T-cell (primary cell): ENCODE measurements around the gene NFX1. TPM values are rescaled to one million over a fixed set of nuclear protein-coding genes. Genes with fewer than 3 reads are reported as not detected.
A peak's percentile ranks its signal among the peaks of the same experiment; 100 is the strongest.

ENCODE experiments used
- ATAC-seq, 4 experiments: fragments of 200-7000 bp in 3 of 4; fragments of 150-1000 bp in 1 of 4; cut with Tn5 transposase; replicated peaks in 1 of 4; 1 replicate in 3 of 4; 2 replicates in 1 of 4; pipeline ENCODE4 v1.10.0; 2021; ENCODE audit warnings: moderate library complexity in 3 of 4, mild to moderate bottlenecking in 2 of 4, moderate number of reproducible peaks in 1 of 4
- CTCF ChIA-PET, 2 donors: fragments of 300-600 bp; sonication (Branson Sonifier 250); formaldehyde crosslinking; loops; one replicate each; lab custom pipeline; 2022; ENCODE audit warnings: antibody characterized with exemption in 2 of 2; lab: Charles Lee
- POLR2A ChIA-PET, 2 donors: fragments of 300-600 bp; sonication (Branson Sonifier 250); formaldehyde crosslinking; loops; one replicate each; lab custom pipeline; 2022; ENCODE audit warnings: antibody characterized with exemption in 2 of 2; lab: Charles Lee
- DNase-seq, 35 experiments: peaks; one replicate each; pipeline versions ENCODE4 v3.0.0 to v3.0.0-alpha.2; 2013 to 2023
- H3K27ac ChIP-seq: one replicate; pipeline ENCODE4 v1.5.1; 2013; ENCODE audit warnings: low read length
- H3K27me3 ChIP-seq, 2 experiments: replicated peaks in 1 of 2; 1 replicate in 1 of 2; 2 replicates in 1 of 2; pipeline versions ENCODE4 v1.6.1 to v1.7.0; 2013; ENCODE audit warnings: low read length in 1 of 2, mixed read lengths in 1 of 2; ENCODE audit not compliant: control insufficient read depth in 2 of 2, insufficient read depth in 2 of 2; ENCODE audit errors: extremely low read depth in 1 of 2
- H3K36me3 ChIP-seq, 2 donors: 1 replicate in 1 of 2; 2 replicates in 1 of 2; pipeline versions ENCODE4 v1.6.1 to v1.7.0; 2013; ENCODE audit warnings: low read length in 1 of 2; ENCODE audit not compliant: control insufficient read depth in 2 of 2, insufficient read depth in 1 of 2; ENCODE audit errors: extremely low read depth in 1 of 2
- H3K4me1 ChIP-seq, 2 experiments: 1 replicate in 1 of 2; 2 replicates in 1 of 2; pipeline versions ENCODE4 v1.6.1 to v1.7.0; 2013; ENCODE audit warnings: low read length in 2 of 2, mixed read lengths in 1 of 2; ENCODE audit not compliant: insufficient read depth in 2 of 2, control insufficient read depth in 1 of 2; ENCODE audit errors: extremely low read depth in 1 of 2
- H3K4me3 ChIP-seq, 2 donors: 1 replicate in 1 of 2; 2 replicates in 1 of 2; pipeline versions ENCODE4 v1.5.1 to v1.7.0; 2013; ENCODE audit warnings: mild to moderate bottlenecking in 2 of 2, low read length in 1 of 2, moderate library complexity in 1 of 2; ENCODE audit not compliant: control insufficient read depth in 1 of 2; ENCODE audit errors: extremely low read depth in 1 of 2
- H3K9me3 ChIP-seq: 2 replicates; pipeline ENCODE4 v1.7.0; 2013
- H3K27ac Mint-ChIP-seq, 2 donors: one replicate each; pipeline ENCODE4 v1.8.0; 2020 to 2021; ENCODE audit warnings: mild to moderate bottlenecking in 2 of 2, mixed read lengths in 2 of 2
- H3K27me3 Mint-ChIP-seq, 2 donors: one replicate each; pipeline ENCODE4 v1.8.0; 2021 to 2022; ENCODE audit warnings: mixed read lengths in 2 of 2
- H3K36me3 Mint-ChIP-seq: one replicate; pipeline ENCODE4 v1.8.0; 2021; ENCODE audit warnings: mixed read lengths
- H3K4me1 Mint-ChIP-seq, 3 donors: one replicate each; pipeline ENCODE4 v1.8.0; 2020 to 2022; ENCODE audit warnings: mixed read lengths in 3 of 3, mild to moderate bottlenecking in 1 of 3
- H3K4me3 Mint-ChIP-seq, 3 donors: one replicate each; pipeline ENCODE4 v1.8.0; 2020 to 2022; ENCODE audit warnings: mild to moderate bottlenecking in 3 of 3, mixed read lengths in 3 of 3, moderate library complexity in 3 of 3
- H3K9me3 Mint-ChIP-seq, 3 donors: one replicate each; pipeline ENCODE4 v1.8.0; 2020 to 2022; ENCODE audit warnings: mixed read lengths in 3 of 3
- WGBS: methylation state at CpG from one replicate; pipeline ENCODE4 v1.1.5; 2013; ENCODE audit warnings: missing lambda C conversion rate; ENCODE audit not compliant: insufficient coverage; 5-methylcytosine and 5-hydroxymethylcytosine counted together
- total RNA-seq, 35 experiments: library from RNA in 6 of 35; stranded (reverse) in 6 of 35; fragments of 120-200 nt in 1 of 35; gene quantifications; one replicate each; pipeline versions ENCODE4 v1.2.1 to v1.2.4 and lab custom pipeline; 2013 to 2026

The NFX1 gene
- total RNA-seq, 5 donors from 2014 or later (not counting 1 experiment from before 2014, with no cell fraction given), result 41.5 to 55.8 (median 48.5) TPM

GRCh38 chr9:33288828-33289483 lies 1.4 kb upstream of the NFX1 start:
- peak in 6 of 35 experiments; percentile 2 to 16 (median 6) for DNase-seq
- CTCF ChIA-PET, result no interaction called here
- H3K9me3 ChIP-seq, result no peaks in the 10 kb centered on the region
- H3K4me3 ChIP-seq, result peak overlapping the region in 1 of 2 donors; percentile 88
- WGBS, result 81% methylated on average over 11 of the region's 14 CpGs
- POLR2A ChIA-PET, result no interaction called here
- Mint-ChIP-seq H3K9me3 (no peaks in the 10 kb centered on the region), H3K4me1 (peaks cover 30 to 52% (median 47%) of the 10 kb centered on the region in 3 donors), H3K27ac (peak overlapping the region; percentile 79 to 100), H3K27me3 (no peaks in the 10 kb centered on the region), H3K36me3 (peaks cover 23% of the 10 kb centered on the region), H3K4me3 (peak overlapping the region in 1 of 3 donors; percentile 84)
- H3K4me1 ChIP-seq, result peaks cover 19 to 44% of the 10 kb centered on the region in 2 experiments
- H3K27me3 ChIP-seq, result no peaks in the 10 kb centered on the region
- H3K36me3 ChIP-seq, result peaks cover 3 to 14% of the 10 kb centered on the region in 2 donors
- no peak for ATAC-seq
- peak overlapping the region; percentile 100 for H3K27ac ChIP-seq

- H3K4me1 Mint-ChIP-seq, result peaks cover 33 to 57% (median 53%) of the 10 kb centered on the region in 3 donors
Observed at GRCh38 chr9:33289496-33289895, 820 bp upstream of the NFX1 start.

GRCh38 chr9:33289936-33290246 lies 425 bp upstream of the NFX1 start:
- H3K27ac Mint-ChIP-seq, result peak overlapping the region; percentile 100
- no peak for DNase-seq

More at GRCh38 chr9:33289496-33289895, 820 bp upstream of the NFX1 start:
- ChIA-PET CTCF (interaction anchor here in 1 of 2 donors (0.7 to 0.9 kb wide), 4 partner anchors 11 to 213 kb away, joined by 3 to 8 read pairs (median 7); partner anchors contain the start of genes BAG1, CHMP5 and SMU1), POLR2A (interaction anchor here (0.6 to 1.4 kb wide), 7 partner anchors 134 to 267 kb away, joined by 3 to 17 read pairs (median 4); partner anchors contain the start of genes NOL6 (in 2 of the 2), DNAJA1 (in 1 of the 2) and SMU1 (in 1 of the 2))
- Mint-ChIP-seq H3K4me3 (peak overlapping the region; percentile 84 to 99 (median 98)), H3K27me3 (no peaks in the 10 kb centered on the region), H3K27ac (peak overlapping the region; percentile 100), H3K9me3 (no peaks in the 10 kb centered on the region), H3K36me3 (peaks cover 26% of the 10 kb centered on the region)
- H3K36me3 ChIP-seq, result peaks cover 3 to 16% of the 10 kb centered on the region in 2 donors
- peaks cover 19 to 45% of the 10 kb centered on the region in 2 experiments for H3K4me1 ChIP-seq
- 16% methylated on average over 3 of the region's 12 CpGs for WGBS
- H3K27ac ChIP-seq, result peak overlapping the region; percentile 100
- DNase-seq, result peak in 15 of 35 experiments; percentile 1 to 33 (median 17)
- no peaks in the 10 kb centered on the region for H3K27me3 ChIP-seq
- ATAC-seq, result no peak
- peak overlapping the region in 1 of 2 donors; percentile 88 for H3K4me3 ChIP-seq
- H3K9me3 ChIP-seq, result no peaks in the 10 kb centered on the region

GRCh38 chr9:33291031-33291397 lies 698 bp downstream of the NFX1 start:
- Mint-ChIP-seq H3K4me3 (peak overlapping the region; percentile 84 to 99 (median 98)), H3K9me3 (no peaks in the 10 kb centered on the region), H3K27ac (peak overlapping the region; percentile 100), H3K4me1 (peaks cover 43 to 70% (median 65%) of the 10 kb centered on the region in 3 donors), H3K27me3 (no peaks in the 10 kb centered on the region), H3K36me3 (peaks cover 34% of the 10 kb centered on the region)
- no peaks in the 10 kb centered on the region for H3K9me3 ChIP-seq
- ChIA-PET CTCF (interaction anchor here in 1 of 2 donors (1.2 kb wide), 1 partner anchor 12 kb away, joined by 3 read pairs; no protein-coding TSS in a partner anchor), POLR2A (interaction anchor here (0.7 to 1.4 kb wide), 3 partner anchors 25 to 892 kb away, joined by 3 to 8 read pairs (median 4); partner anchors contain the start of gene DNAJA1 (in 1 of the 2))
- peaks cover 3 to 29% of the 10 kb centered on the region in 2 donors for H3K36me3 ChIP-seq
- ATAC-seq (peak in 2 of 4 experiments; percentile 6 to 16), DNase-seq (no peak)
- no peaks in the 10 kb centered on the region for H3K27me3 ChIP-seq
- H3K4me3 ChIP-seq, result peak overlapping the region; percentile 78 to 88
- peaks cover 19 to 59% of the 10 kb centered on the region in 2 experiments for H3K4me1 ChIP-seq
- H3K27ac ChIP-seq, result peak overlapping the region; percentile 100
- no CpG with 5 or more reads among the region's 7 CpGs for WGBS

More at GRCh38 chr9:33289936-33290246, 425 bp upstream of the NFX1 start:
- H3K9me3 ChIP-seq, result no peaks in the 10 kb centered on the region
- no peaks in the 10 kb centered on the region for H3K9me3 Mint-ChIP-seq
- ATAC-seq, result no peak
- peaks cover 37 to 61% (median 57%) of the 10 kb centered on the region in 3 donors for H3K4me1 Mint-ChIP-seq
- H3K4me3 Mint-ChIP-seq, result peak overlapping the region; percentile 84 to 99 (median 98)
- no peaks in the 10 kb centered on the region for H3K27me3 Mint-ChIP-seq
- WGBS, result 0% methylated on average over 8 of the region's 14 CpGs
- peaks cover 19 to 49% of the 10 kb centered on the region in 2 experiments for H3K4me1 ChIP-seq
- peak overlapping the region; percentile 100 for H3K27ac ChIP-seq
- CTCF ChIA-PET, result interaction anchor here in 1 of 2 donors (0.6 to 0.9 kb wide), 10 partner anchors 11 to 889 kb away, joined by 3 to 10 read pairs (median 6); partner anchors contain the start of genes BAG1, CHMP5, NOL6 and SMU1
- peaks cover 30% of the 10 kb centered on the region for H3K36me3 Mint-ChIP-seq
- peak overlapping the region; percentile 85 to 88 for H3K4me3 ChIP-seq
- H3K27me3 ChIP-seq, result no peaks in the 10 kb centered on the region
- POLR2A ChIA-PET, result interaction anchor here (0.6 to 1.4 kb wide), 9 partner anchors 129 to 268 kb away, joined by 3 to 17 read pairs (median 4); partner anchors contain the start of genes NOL6 (in 2 of the 2), DNAJA1 (in 1 of the 2) and SMU1 (in 1 of the 2)
- H3K36me3 ChIP-seq, result peaks cover 3 to 20% of the 10 kb centered on the region in 2 donors

- 89% methylated on average over 1 of the region's 5 CpGs for WGBS
- no peak for DNase-seq
- ATAC-seq, result no peak
- Histone ChIP-seq H3K36me3 (peaks cover 3 to 38% of the 10 kb centered on the region in 2 donors), H3K27me3 (no peaks in the 10 kb centered on the region), H3K4me3 (no peak overlapping the region), H3K4me1 (peaks cover 20 to 65% of the 10 kb centered on the region in 2 experiments), H3K27ac (peak overlapping the region; percentile 21), H3K9me3 (no peaks in the 10 kb centered on the region)
- no peaks in the 10 kb centered on the region for H3K9me3 Mint-ChIP-seq
- no peaks in the 10 kb centered on the region for H3K27me3 Mint-ChIP-seq
- peaks cover 52 to 75% (median 71%) of the 10 kb centered on the region in 3 donors for H3K4me1 Mint-ChIP-seq
- H3K27ac Mint-ChIP-seq, result peak overlapping the region; percentile 82 to 85
- CTCF ChIA-PET, result interaction anchor here in 1 of 2 donors (1.2 kb wide), 1 partner anchor 11 kb away, joined by 3 read pairs; no protein-coding TSS in a partner anchor
- POLR2A ChIA-PET, result interaction anchor here in 1 of 2 donors (0.7 kb wide), 1 partner anchor 891 kb away, joined by 3 read pairs; no protein-coding TSS in a partner anchor
- peak overlapping the region; percentile 84 to 99 (median 98) for H3K4me3 Mint-ChIP-seq
- H3K36me3 Mint-ChIP-seq, result peaks cover 39% of the 10 kb centered on the region
Observed at GRCh38 chr9:33291901-33292300, 1.6 kb downstream of the NFX1 start.

GRCh38 chr9:33293782-33294181 lies 3.5 kb downstream of the NFX1 start:
- peaks cover 25 to 67% of the 10 kb centered on the region in 2 experiments for H3K4me1 ChIP-seq
- H3K27me3 Mint-ChIP-seq, result no peaks in the 10 kb centered on the region
- ATAC-seq (no peak), DNase-seq (no peak)
- no peaks in the 10 kb centered on the region for H3K9me3 Mint-ChIP-seq
- H3K4me3 Mint-ChIP-seq, result peak overlapping the region in 1 of 3 donors; percentile 84
- ChIA-PET CTCF (no interaction called here), POLR2A (no interaction called here)
- no peak overlapping the region for H3K27ac Mint-ChIP-seq
- peaks cover 3 to 57% of the 10 kb centered on the region in 2 donors for H3K36me3 ChIP-seq
- H3K4me3 ChIP-seq, result no peak overlapping the region
- no peaks in the 10 kb centered on the region for H3K27me3 ChIP-seq
- H3K36me3 Mint-ChIP-seq, result peaks cover 56% of the 10 kb centered on the region
- H3K9me3 ChIP-seq, result no peaks in the 10 kb centered on the region
- H3K27ac ChIP-seq, result no peak overlapping the region
- H3K4me1 Mint-ChIP-seq, result peaks cover 71 to 84% (median 80%) of the 10 kb centered on the region in 3 donors
- WGBS, result 100% methylated on average over 1 of the region's 2 CpGs
